HepG2 (cell line): Measurements from ENCODE around the gene GSAP.

Source experiments
- CBX2 ChIP-seq, 2 experiments: fragments of 200-600 bp in 1 of 2; sonication (generic); formaldehyde crosslinking in 1 of 2; IDR thresholded peaks; 2 replicates each; pipeline versions ENCODE4 v1.7.0 to v1.8.1; 2018 to 2022; ENCODE audit warnings: low read depth in 2 of 2, low read length in 1 of 2, mild to moderate bottlenecking in 1 of 2, missing genetic modification reagents in 1 of 2
- NFIB ChIP-seq: sonication (generic); formaldehyde crosslinking; IDR thresholded peaks from 2 replicates; pipeline ENCODE4 v1.9.0; 2021; ENCODE audit warnings: missing genetic modification reagents, mild to moderate bottlenecking, borderline replicate concordance

DNA sequence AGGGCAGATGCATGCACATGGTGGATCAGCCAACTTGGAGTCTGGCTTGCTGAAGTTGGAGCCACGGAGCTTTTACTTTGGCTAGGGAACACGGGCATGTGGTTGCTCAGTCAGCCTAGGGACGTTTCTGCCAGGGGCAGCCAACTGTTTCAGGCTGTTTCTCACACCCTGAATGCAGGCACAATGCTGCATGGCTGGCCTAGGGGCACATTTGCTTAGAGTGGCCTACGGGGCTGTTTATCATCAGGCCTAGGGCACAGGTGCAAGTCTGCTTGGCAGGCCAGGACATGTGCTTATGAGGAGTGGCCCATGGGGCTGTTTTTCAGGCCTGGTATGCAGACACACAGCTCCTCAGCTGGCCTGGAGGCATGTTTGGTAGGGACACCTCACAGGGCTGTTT, 107.4 kb downstream of the GSAP start:
- no peak for TF ChIP-seq NFIB (CRISPR knock-in tag)
- no peak for TF ChIP-seq CBX2 (IDR thresholded peaks at IDR 0.05; ENCODE audit: low read depth, low read length)
- no peak for TF ChIP-seq CBX2 (CRISPR knock-in tag; IDR thresholded peaks at IDR 0.05; ENCODE audit: low read depth)
